ENCODE results near the gene FHIT.

The FHIT gene

DNA sequence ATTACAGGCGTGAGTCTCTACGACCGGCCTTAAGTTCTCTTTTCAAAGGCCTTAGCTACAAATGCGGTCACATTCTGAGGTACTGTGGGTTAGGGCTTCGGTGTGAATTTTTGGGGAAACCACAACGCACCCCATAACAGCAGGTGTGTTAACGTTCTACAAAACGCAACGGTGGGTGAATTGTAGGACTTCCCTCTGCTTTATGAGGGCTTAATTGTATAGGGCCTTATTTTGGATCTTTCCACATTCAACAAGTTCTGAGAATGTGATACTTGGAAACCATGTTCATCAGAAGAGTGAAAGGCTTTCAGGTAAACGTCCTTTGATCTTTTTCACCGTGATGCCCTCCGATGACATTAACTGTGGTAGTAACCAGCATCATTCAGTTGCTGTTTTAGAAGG lies 1202.8 kb downstream of the FHIT start:
- H3K36me3 ChIP-seq: no peaks in the 10 kb centered on the region
- no peak for DNase-seq
- no peaks in the 10 kb centered on the region for H3K4me1 ChIP-seq
- TF ChIP-seq, protein P1, sequence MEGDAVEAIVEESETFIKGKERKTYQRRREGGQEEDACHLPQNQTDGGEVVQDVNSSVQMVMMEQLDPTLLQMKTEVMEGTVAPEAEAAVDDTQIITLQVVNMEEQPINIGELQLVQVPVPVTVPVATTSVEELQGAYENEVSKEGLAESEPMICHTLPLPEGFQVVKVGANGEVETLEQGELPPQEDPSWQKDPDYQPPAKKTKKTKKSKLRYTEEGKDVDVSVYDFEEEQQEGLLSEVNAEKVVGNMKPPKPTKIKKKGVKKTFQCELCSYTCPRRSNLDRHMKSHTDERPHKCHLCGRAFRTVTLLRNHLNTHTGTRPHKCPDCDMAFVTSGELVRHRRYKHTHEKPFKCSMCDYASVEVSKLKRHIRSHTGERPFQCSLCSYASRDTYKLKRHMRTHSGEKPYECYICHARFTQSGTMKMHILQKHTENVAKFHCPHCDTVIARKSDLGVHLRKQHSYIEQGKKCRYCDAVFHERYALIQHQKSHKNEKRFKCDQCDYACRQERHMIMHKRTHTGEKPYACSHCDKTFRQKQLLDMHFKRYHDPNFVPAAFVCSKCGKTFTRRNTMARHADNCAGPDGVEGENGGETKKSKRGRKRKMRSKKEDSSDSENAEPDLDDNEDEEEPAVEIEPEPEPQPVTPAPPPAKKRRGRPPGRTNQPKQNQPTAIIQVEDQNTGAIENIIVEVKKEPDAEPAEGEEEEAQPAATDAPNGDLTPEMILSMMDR (IDR thresholded peaks at IDR 0.05): no peak
- H3K4me3 ChIP-seq: no peak overlapping the region
- H3K9me3 ChIP-seq: no peaks in the 10 kb centered on the region
- H3K27ac ChIP-seq: no peak overlapping the region
- intact Hi-C loops (cut with DNase I; ENCODE audit: low total_unique reads): no loop called here
- H3K27me3 ChIP-seq: no peaks in the 10 kb centered on the region

DNA sequence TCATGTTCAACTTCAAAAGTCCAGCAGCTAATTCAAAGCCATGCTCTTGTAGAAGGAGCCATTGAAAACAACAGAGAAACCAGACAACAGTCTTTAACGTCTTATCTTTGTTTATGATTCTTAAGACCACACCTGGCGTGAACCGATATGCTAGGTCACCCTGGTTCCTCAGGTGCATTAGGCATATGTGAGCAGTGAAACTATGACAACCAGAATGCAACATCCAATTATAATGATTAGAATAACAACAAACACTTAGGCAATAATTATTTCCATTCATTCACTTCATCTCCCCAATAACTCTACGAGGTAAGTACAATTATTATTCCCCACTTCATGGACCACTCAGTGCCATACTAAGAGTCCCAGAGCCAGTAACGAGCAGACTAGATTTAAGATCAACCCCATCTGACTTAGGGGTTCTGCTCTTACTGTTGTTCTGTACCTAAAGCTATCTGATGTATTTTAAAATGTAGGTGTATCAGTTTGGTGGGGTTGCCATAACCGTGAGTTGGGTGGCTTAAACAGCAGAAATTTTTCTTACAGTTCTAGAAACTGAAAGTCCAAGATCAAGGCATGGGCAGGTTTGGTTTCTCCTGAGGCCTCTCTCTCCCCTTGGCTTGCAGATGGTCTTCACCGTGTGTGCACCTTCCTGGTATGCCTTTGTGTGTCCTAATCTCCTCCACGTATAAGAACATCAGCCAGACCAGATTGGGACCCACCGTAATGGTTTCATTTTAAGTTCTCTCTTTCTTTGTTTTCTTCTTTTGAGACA lies 1203.6 kb downstream of the FHIT start:
- no peak overlapping the region for H3K4me3 ChIP-seq
- TF ChIP-seq, protein P1 (IDR thresholded peaks at IDR 0.05): no peak

DNA sequence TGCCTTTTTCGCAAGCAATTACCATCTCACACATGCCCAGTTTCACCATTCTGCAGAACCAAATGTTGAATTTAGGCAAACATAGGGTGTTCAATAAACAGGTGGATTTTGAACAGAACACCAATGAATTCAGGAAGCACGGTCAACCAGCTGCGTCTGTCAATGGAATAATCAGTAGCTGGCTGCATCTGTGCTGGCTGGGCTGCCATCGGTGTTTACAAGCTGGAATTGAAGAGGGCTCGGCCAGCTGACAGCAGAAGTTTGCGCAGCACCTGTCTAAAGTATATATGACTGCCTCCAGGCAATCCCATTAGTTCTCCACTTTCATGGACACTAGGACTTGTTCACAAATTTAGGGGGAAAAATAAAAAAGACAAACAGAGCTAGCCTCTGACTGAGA lies 1205.0 kb downstream of the FHIT start:
- Histone ChIP-seq H3K27me3 (no peaks in the 10 kb centered on the region), H3K36me3 (no peaks in the 10 kb centered on the region), H3K9me3 (no peaks in the 10 kb centered on the region), H3K27ac (no peak overlapping the region), H3K4me3 (no peak overlapping the region), H3K4me1 (no peaks in the 10 kb centered on the region)
- TF ChIP-seq, protein P1 (IDR thresholded peaks at IDR 0.05): no peak
- intact Hi-C loops (cut with DNase I; ENCODE audit: low total_unique reads): no loop called here
- DNase-seq: no peak

More for the DNA sequence above, 1203.6 kb downstream of the FHIT start:
- Histone ChIP-seq H3K9me3 (no peaks in the 10 kb centered on the region), H3K27ac (no peak overlapping the region), H3K27me3 (no peaks in the 10 kb centered on the region), H3K36me3 (no peaks in the 10 kb centered on the region), H3K4me1 (no peaks in the 10 kb centered on the region)
- intact Hi-C loops (cut with DNase I; ENCODE audit: low total_unique reads): no loop called here
- no peak for DNase-seq

DNA sequence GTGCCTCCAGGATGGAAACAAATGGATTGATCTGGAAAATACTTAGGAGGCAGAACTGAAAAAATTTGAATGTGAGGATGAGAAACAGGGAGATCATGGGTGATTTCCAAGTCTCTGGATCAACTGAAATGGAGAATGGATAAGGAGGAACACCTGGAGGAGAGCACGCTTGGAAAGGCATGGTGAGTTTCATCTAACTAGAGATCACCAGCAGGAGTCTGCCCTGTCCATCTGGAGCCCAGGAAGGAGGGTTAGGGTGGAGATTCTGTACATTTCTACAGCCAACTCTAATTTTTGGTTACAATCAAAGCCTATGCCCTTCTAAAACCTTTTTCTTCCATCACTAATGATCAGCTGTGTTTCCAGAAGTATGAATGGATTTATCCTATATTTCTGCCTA lies 1205.6 kb downstream of the FHIT start:
- H3K4me3 ChIP-seq: no peak overlapping the region
- H3K4me1 ChIP-seq: no peaks in the 10 kb centered on the region
- H3K36me3 ChIP-seq: no peaks in the 10 kb centered on the region
- intact Hi-C loops (cut with DNase I; ENCODE audit: low total_unique reads): no loop called here
- H3K27me3 ChIP-seq: no peaks in the 10 kb centered on the region
- no peaks in the 10 kb centered on the region for H3K9me3 ChIP-seq
- TF ChIP-seq, protein P1 (IDR thresholded peaks at IDR 0.05): no peak
- no peak overlapping the region for H3K27ac ChIP-seq
- DNase-seq: no peak

DNA sequence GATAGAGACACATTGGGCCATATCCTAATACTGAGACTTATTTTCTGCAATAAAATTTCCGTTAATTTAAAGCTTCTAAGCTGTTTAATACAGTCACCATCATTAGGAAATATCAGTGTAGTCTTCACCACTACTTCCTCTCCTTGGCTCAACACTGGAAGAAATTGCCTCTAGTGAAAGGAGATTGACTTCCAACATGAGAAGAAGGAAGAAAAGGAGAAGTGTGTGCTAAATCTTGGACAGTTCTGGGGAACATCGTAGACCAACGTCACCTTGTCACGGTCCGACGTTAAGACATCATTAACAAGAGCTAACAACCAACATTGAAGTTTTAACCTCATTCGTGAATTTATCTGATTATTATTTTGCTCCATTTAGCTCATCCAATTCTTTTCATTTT lies 1214.4 kb downstream of the FHIT start:
- no peak for DNase-seq
- H3K9me3 ChIP-seq: no peaks in the 10 kb centered on the region
- no peaks in the 10 kb centered on the region for H3K36me3 ChIP-seq
- H3K27me3 ChIP-seq: no peaks in the 10 kb centered on the region
- no peak overlapping the region for H3K27ac ChIP-seq
- no peaks in the 10 kb centered on the region for H3K4me1 ChIP-seq
- intact Hi-C loops (cut with DNase I; ENCODE audit: low total_unique reads): no loop called here
- H3K4me3 ChIP-seq: no peak overlapping the region
- TF ChIP-seq, protein P1 (IDR thresholded peaks at IDR 0.05): no peak

All from tibial artery (tissue), 4 donors.